ENCODE results near the gene PON3. TPM values are rescaled to one million over a fixed set of nuclear protein-coding genes. Genes with fewer than 3 reads are reported as not detected.

Gene PON3
- total RNA-seq, 1 experiment from 2014 or later = not detected

GRCh38 chr7:95368235-95368634 lies 27.9 kb downstream of the PON3 start:
- H3K27ac ChIP-seq (ENCODE audit: insufficient read length, low read depth, low read length) = no peak overlapping the region
- H3K56ac ChIP-seq (ENCODE audit: insufficient read length, low read depth, low read length) = no peak overlapping the region
- H2AFZ ChIP-seq (ENCODE audit: low read length) = no peak overlapping the region
- no peaks in the 10 kb centered on the region for H3K4me1 ChIP-seq (ENCODE audit: insufficient read depth, low read length)
- no peak overlapping the region for H2BK5ac ChIP-seq (ENCODE audit: insufficient read length, low read length)
- Mint-ChIP-seq H3K4me1 (no peaks in the 10 kb centered on the region), H3K4me3 (no peak overlapping the region), H3K36me3 (ENCODE audit: insufficient read depth in 1 of 3, low read depth in 3 of 3) (no peaks in the 10 kb centered on the region), H3K9me3 (no peaks in the 10 kb centered on the region), H3K27me3 (ENCODE audit: low read depth) (no peaks in the 10 kb centered on the region), H3K27ac (no peak overlapping the region)
- H3T11ph ChIP-seq (ENCODE audit: low read length) = no peak overlapping the region
- no peak overlapping the region for H3K9ac ChIP-seq (ENCODE audit: extremely low read depth, insufficient read length, low read length)
- H4K20me1 ChIP-seq (ENCODE audit: control insufficient read depth, insufficient read depth, insufficient read length) = no peaks in the 10 kb centered on the region
- no peaks in the 10 kb centered on the region for H3K23me2 ChIP-seq (ENCODE audit: insufficient read length, low read depth, low read length, poor library complexity, severe bottlenecking)
- no peaks in the 10 kb centered on the region for H3K27me3 ChIP-seq (ENCODE audit: insufficient read depth, low read length)
- no peak for DNase-seq
- H3K4ac ChIP-seq (ENCODE audit: low read depth, low read length) = no peak overlapping the region
- H3K79me1 ChIP-seq (ENCODE audit: insufficient read depth, low read depth, low read length, poor library complexity, severe bottlenecking) = no peaks in the 10 kb centered on the region
- no peak overlapping the region for H3K14ac ChIP-seq (ENCODE audit: insufficient read depth, low read length)
- no peak for TF ChIP-seq CTCF (conservative IDR thresholded peaks at IDR 0.05)
- no peak overlapping the region for H2AK5ac ChIP-seq (ENCODE audit: insufficient read length, low read length)
- WGBS (ENCODE audit: extremely low coverage, insufficient read length, low lambda C conversion rate) = no CpG with 5 or more reads among the region's 3 CpGs
- H4K91ac ChIP-seq (ENCODE audit: insufficient read length, low read depth, low read length) = no peak overlapping the region
- no peak overlapping the region for H2BK120ac ChIP-seq (ENCODE audit: low read depth, low read length, poor library complexity, severe bottlenecking)
- H3K4me2 ChIP-seq (ENCODE audit: insufficient read depth, insufficient read length, low read length) = no peak overlapping the region
- no peak overlapping the region for H3K18ac ChIP-seq (ENCODE audit: insufficient read length, low read depth, low read length)
- no peak overlapping the region for H3K23ac ChIP-seq (ENCODE audit: insufficient read length, low read depth, low read length)
- H3K9me3 ChIP-seq (ENCODE audit: control insufficient read depth, low read depth, low read length) = no peaks in the 10 kb centered on the region
- H3K79me2 ChIP-seq (ENCODE audit: insufficient read depth, low read length) = no peaks in the 10 kb centered on the region
- no peak overlapping the region for H4K8ac ChIP-seq (replicated peaks; ENCODE audit: insufficient read length, low read depth, low read length)
- H4K5ac ChIP-seq (ENCODE audit: insufficient read length, low read depth, low read length) = no peak overlapping the region
- no peak overlapping the region for H2BK15ac ChIP-seq (ENCODE audit: low read depth, low read length)
- no peak overlapping the region for H2BK12ac ChIP-seq (ENCODE audit: insufficient read length, low read depth, low read length)
- no peak overlapping the region for H2BK20ac ChIP-seq (ENCODE audit: low read depth, low read length, poor library complexity, severe bottlenecking)
